GM19023 (cell line): Measurements from ENCODE around the gene TMEM145.
A peak's percentile ranks its signal among the peaks of the same experiment; 100 is the strongest.

Source experiments
- ATAC-seq: cut with Tn5 transposase; IDR thresholded peaks from one replicate; pipeline ENCODE4 v1.9.1; 2021; ENCODE audit warnings: mild to moderate bottlenecking, moderate library complexity; ENCODE audit not compliant: unreplicated experiment

The TMEM145 gene

DNA sequence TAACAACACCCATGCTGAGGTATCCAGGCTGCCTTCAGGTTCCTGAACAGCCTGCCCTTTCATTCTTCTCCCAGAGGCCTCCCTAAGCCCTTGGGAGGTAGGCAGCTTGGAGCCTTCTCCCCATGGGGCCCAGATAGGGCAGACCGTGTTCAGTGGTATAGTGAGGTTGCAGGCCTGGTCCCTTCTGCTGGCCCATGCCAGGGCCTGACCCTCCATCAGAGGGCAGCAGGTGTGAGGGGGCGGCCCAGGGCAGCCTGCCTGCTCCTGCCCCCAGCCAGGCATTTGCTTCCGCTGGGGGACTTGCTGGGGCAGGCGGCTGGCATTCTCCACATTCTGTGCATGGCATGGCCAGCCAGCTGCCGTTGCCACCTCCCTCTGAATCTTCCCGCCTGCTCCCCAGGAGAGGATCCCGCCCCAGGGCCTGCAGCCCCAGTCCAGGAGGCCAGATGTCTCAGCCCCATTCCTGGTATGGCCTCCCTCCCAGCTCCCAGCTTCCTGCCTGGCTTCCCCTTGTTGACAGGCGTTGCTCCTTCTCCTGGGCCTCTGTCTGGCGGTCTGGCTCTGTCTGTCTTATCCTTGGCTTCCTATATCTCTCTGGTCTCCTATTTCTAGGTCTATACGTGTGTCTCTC, 35.2 kb upstream of the TMEM145 start:
- no peak for ATAC-seq

DNA sequence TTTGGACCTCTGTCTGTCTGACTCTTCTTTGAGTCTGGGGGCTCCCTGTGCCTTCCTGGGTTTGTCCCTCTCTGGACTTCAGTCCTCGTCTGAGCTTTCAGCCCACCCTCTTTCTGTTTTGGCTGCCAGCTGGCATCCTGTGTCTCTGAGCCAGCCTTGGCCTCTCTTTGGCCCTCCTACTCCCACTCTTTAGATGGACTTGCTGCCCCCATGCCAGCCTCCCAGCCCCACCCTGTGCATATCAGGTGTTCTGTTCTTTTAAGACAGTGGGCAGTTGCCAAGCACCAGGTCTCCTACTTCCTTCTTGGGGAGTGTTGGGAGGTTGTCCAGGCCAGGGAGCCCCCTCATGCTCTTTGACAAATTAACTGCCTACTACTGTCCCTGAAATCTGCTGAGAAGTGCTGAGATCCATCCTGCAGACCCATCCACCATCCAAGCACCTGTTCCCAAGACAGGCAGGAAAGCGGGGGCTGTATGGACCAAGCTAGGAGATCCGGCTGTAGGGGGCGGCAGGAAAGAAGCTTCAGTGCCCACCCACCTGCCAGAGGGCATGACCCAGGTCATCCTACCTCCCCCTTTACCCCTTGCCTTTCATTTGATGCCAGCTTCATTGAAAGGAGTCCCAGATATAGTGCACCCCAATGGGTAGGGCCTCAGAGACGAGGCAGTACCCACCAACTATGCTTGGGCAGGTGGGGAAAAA, 34.5 kb upstream of the TMEM145 start:
- ATAC-seq: no peak

DNA sequence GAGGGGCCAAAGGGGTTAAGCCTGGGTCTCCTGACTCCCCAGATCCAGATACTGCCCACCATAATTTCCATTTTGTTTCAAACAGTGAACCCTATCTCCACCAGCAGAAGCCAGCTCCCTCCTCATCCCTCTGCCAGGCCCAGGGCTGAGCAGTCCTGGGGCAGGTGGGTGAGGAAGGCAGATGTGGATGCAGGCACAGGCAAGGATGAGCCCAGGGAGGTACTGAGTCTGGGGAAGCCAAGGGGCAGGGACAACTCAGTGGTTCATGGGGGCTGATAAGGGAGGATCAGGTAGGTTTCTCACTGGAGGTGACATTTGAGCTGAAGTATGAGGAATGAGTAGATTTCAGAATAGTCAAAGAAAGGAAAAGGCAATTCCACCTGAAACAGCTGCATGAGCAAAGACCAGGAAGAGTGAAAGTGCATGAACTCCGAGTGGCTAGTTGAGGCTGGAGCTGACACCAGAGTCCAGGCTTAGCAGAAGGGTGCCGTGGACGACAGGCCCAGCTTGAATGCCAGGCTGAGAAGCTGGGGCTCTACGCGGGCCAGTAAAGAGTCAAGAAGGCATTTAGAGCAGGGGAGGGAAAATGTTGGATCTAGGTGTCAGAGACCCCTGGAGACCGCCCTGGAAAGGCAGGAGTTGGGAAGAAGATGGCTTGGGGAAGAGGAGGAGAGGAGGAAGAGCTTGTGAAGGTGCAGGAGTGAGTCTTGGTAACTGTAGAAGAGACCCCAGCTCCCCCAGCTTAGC, 33.8 kb upstream of the TMEM145 start:
- no peak for ATAC-seq

DNA sequence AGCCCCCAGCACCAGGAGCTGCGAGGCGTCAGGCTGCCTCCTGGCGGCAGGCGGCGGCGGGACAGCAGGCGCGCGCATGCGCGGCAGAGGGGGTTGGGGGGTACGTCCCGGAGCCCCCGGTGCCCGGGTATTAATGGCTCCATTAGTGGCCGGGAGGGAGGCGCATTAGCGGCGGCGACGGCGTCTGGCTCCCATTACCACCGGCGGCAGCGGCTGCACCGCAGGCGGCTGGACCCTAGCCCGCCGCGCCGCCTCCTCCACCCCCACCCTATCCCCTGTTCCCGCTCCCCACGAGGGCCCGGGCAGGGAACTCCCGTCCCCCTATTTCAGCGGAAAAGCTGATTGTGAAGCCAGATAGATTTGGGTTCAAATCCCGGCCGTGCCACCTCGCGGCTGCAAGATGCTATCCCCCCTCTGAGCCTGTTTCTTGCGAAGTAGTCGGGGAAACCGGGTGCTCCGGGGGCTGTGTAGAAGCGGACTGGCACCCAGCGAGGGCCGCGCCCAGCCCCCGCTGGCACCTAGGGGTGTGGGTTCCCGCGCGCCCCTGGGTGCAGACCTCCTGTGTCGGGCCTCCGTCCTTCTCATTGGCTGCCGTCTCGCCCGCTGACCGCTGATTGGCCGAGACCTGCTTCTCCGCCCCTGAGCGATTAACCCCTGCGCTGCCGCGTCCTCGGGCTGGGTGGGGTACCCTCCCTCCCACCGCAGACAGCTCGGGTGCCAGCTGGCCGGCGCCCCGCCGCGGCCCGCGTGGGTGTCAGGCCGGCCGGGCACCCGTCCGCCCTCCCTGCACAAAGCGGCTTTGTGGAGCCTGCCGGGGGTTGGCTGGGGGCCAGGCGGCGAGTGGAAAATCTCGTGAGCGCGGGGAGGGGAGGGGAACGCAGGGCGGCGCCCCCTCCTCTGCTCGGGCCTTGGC, 33.0 kb upstream of the TMEM145 start:
- peak; percentile 41 for ATAC-seq

DNA sequence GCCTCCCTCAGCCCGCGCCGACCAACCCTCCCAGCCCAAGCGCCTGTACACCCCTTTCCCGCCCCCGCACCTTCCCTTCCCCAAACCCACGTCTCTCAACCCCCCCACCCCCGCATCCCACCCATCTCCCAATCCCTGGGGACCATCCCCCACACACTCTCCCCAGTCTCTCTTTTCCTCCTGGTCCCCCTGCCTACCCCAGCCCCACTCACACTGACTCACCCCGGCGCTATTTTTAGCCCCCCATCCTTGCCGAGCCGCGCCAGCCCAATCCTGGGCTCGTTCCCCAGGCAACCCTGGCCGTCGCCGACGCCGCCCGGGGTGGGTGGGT, 32.3 kb upstream of the TMEM145 start:
- no peak for ATAC-seq

DNA sequence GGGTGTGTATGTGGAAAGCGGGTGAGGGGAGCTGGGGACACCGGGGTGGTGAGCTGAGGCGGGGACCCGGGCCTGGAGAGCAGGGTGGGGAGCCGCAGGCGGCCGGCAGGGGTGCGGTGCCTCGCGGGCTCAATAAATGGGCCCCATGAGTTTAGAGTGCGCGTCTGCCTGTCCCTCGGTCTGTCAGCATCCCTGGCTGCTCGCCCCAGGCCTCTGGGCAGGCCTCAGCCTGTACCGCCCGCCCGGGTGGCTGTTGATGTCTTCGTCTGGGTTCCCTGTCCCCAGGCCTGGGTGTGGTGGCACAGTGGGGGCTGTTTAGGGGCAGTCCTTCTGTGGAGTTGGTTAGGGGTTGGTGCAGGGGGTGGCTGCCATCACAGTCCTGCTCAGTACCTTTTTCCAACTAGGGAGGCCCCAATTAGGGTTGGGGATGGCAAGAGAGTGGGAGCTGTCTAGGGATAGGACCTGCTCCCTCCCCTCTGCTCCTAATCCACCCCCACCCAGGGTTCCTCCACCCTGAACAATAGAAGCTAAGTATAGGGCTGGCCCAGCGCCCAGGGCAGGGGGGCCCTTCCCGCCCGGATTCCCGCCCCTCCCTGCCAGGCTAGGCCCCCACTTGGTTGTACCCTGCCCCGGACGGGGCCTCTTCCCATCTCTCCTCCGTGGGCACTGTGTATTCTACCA, 31.8 kb upstream of the TMEM145 start:
- ATAC-seq: no peak

DNA sequence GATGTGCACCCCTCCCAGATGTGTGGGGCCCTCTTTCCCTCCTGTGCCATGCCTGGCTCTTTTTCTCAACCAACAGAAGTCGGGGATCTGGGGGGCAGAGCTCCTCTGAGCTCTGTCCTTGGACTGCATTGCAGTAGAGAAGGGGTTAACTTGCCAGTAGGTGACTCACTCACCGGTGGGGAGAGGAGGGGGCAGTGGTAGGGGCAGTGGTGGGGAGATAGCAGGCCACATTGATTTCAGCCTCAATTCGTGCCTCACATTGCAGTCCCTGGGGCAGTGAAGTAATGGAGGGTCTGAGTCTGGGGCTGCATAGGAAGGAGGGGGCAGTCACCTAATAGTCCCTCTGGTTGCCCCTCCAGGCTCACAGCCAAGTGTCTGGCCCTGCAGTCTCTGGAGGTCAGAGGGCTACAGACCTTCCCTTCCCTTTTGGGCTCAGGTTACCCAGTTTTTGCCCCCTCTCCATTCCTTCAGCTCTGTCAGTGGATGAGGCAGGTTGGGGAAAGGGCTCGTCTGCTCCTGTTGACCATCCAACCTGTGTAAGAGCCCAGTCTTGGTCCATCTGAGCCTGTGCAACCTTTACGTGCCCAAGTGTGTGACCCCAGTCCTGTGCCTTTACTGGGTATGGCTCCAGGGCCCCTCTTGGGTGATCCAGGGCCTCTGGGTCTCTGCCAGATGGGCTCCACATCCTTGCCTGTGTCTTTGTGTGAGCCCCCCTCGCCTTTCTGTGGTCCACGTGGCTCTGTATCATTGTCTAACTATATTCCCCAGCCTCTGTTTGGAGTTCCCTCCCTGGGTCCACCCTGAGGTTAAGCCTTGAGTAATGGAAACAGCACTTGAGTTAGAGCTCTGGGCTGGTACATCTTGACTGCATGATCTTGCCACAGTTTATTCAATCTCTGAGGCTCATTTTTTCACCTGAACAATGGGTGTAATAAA, 31.0 kb upstream of the TMEM145 start:
- no peak for ATAC-seq

DNA sequence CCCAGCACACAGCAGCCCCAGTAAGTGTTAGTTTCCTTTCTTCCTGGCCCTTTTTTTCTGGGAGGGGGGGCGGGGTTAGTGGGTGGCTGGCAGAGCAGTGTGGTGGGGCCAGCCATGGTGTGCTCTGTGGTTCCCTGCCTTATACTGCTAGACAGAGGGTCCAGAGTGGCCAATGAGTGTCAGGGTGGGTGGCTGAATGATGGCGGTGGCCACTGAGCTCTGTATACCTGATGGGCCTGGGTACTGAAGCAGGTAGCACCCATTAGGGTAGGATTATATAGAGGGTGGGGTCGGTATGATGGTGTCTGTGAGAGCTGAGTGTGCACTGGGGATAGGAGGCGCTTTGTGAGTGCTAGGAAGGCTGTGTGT, 30.3 kb upstream of the TMEM145 start:
- no peak for ATAC-seq

DNA sequence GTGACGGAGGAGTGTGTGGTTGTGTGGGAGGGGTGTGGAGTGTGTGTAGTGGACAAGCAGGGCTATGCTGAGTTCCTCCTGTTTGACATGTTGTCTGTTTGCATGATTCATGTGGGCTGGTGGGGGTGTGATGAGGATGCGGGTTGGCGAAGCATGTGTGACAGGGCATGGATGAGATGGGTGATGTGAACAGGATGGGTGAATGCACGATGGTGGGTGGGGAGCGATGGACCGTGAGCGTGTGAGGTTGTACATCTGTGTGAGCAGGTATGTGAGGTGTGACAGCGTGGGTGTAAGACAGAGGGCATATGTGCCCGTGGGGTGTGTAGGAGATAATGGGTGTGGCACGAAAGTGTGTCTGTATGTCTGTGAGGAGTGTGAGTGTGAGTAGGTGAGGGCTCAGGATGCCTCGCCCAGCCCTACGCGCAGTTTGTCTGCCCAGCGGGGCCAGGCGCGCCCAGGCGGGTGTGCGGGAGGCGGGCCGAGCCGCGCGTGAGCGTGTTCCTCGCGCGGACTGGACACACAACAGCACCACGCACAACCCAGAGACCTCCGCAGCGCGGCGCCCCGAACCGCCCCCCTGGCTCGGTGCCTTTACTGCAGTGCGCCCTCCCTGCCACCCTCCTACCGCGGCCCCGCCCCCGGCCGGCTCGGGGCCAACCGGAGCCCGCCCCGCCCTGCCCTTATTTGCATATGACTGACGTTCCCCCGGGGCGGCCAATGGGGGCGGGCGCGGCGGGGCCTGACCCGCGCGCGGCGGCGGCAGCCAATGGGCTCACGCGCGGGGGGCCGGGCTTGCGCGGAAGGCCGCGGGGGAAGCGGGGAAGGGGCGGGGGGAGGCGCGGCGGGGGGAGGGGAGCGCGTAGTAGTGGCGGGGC, 29.7 kb upstream of the TMEM145 start:
- ATAC-seq: peak; percentile 49

DNA sequence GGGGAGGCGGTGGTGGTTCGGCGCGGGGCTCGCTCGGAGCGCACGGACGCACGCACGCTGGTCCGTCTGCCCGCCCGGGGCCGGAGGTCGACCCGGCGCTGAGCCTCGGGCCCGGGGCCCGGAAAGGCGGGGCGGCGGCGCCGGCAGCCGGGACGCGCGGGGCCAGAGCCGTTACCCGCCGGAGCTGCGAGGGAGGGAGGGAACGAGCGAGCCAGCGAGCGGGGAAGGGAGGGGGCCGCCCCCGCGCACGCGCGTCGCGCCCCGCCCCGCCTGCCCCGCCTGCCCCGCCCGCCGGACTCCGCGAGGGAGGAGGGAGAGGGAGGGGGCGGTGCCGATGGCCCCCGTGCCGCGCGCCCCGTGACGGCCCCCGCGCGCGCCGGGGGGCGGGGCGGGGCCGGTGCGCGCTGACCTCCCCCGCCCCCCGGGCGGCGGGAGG, 29.0 kb upstream of the TMEM145 start:
- peak; percentile 24 for ATAC-seq

DNA sequence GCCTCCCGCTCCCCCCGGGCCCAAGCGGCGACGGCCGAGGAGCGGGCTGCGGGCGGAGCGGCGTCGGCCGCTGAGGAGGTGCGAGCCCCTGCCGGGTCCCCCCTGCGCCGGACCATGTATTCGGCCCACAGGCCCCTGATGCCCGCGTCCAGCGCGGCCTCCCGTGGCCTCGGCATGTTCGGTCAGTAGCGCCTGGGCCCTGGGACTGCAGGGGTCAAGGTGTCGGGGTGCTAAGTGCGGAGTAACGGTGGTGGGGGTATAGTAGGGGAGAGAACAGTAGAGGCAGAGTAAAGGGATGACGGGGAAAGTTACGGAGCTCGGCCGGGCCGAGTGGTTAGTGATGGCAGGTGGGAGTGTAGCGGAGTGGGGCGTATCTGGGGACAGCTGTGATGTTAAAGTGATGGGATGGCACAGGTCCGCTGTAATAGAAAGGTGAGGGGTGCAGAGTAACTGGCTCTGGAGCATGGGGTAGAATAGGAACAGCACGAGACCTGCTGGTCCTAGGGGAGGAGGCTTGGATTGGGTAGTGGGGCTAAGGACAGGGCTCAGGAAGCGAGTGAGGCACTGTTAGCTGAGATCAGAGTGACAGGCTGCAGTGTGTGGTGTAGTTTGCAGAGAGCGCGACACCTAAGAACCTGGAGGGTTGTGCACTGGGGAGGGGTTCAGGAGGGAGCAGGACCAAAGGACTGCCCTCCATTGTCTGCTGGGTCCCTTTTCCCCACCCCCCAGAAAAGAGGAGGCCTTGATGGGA, 28.3 kb upstream of the TMEM145 start:
- no peak for ATAC-seq

DNA sequence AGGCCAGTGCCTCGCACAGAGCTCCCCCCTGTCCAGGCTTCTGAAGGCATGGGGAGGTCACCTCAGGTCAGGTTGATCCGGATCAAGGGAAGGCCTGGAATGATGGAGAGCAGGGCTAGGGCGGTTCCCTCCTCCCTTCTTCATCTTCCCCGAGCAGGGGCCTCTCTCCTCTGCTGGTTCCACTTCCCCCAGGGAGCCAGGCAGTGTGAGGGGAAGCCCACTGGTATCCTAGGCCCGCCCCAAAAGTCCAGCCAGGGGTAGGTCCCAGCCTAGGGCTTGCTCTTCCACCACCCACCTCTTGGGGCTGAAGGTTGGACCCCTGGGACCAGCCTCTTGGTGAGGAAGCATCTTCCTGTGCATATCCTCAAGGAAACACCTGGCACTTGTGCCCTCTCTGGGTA, 27.6 kb upstream of the TMEM145 start:
- ATAC-seq: no peak

DNA sequence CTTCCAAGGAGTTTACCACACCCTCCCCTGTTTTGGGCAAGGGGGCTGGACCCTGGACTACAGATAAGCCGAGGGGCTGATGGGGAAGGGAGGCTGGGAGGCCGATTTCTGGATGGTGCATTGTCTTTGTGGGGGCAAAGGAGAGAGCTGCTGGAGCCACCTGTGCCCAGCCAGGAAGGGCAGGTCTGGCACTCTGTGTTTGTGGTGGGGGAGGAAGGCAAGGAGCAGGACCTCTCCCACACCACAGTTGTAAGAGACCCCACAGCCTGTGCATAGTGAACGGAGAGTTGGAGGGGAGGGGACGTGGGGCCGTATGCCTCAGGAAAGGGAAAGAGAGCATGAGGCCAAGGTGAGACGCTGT, 27.1 kb upstream of the TMEM145 start:
- ATAC-seq: no peak

DNA sequence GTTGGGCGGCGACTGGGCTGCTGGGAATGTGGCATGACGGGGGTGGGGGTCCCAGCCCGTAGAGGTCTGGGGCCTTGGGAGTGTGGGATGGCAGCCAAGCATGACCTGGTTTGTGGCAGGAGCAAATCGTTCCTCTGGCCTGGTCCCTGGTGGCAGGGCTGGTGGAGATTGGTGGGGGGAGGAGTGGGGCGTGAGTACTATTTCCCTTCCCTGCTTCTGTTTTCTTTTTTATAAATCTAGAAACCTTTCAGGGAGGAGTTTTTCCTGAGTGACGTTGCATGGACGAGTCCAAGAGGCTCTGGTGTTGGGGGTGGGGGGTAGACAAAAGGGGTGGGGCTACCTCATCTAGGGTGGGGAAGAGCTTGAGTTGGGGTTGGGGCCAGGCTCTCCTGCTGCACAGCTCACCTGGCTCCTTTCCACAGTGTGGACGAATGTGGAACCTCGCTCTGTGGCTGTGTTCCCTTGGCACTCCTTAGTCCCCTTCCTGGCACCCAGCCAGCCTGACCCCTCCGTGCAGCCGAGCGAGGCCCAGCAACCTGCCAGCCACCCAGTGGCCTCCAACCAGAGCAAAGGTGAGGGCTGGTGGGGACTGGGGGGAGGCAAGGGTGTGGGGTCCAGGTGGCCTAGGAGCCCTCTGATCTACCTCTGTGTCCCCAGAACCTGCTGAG, 26.6 kb upstream of the TMEM145 start:
- ATAC-seq: no peak

DNA sequence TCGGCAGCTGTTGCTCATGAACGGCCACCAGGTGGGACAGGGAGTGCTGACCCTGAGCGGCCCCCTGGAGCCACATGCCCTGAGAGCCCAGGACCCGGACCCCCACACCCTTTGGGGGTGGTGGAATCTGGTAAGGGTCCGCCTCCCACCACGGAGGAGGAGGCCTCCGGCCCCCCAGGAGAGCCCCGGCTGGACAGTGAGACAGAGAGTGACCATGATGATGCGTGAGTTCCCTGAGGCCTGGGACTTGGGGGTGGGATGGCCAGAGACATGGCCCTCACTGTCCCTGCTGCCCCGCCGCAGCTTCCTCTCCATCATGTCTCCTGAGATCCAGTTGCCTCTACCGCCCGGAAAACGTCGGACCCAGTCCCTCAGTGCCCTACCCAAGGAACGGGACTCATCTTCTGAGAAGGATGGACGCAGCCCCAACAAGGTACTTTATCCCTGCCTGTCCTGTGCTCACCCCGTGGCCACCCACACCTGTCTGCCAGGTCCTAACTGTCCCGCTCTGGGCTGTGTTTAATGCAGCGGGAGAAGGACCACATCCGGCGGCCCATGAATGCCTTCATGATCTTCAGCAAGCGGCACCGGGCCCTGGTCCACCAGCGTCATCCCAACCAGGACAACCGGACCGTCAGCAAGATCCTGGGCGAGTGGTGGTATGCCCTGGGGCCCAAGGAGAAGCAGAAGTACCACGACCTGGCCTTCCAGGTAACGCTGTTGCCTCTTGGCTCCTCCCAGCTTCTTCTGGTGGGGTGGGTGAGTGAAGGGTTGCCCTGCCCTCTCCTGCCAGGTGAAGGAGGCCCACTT, 25.9 kb upstream of the TMEM145 start:
- ATAC-seq: no peak

DNA sequence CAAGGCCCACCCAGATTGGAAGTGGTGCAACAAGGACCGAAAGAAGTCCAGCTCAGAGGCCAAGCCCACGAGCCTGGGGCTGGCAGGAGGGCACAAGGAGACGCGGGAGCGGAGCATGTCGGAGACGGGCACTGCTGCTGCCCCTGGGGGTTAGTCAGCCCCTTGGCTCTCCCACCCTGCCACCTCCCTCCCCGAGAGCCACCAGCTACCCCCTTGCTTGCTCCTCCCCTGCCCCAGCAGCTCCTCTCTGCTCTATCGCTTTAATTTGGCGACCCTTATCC, 25.3 kb upstream of the TMEM145 start:
- ATAC-seq: no peak

DNA sequence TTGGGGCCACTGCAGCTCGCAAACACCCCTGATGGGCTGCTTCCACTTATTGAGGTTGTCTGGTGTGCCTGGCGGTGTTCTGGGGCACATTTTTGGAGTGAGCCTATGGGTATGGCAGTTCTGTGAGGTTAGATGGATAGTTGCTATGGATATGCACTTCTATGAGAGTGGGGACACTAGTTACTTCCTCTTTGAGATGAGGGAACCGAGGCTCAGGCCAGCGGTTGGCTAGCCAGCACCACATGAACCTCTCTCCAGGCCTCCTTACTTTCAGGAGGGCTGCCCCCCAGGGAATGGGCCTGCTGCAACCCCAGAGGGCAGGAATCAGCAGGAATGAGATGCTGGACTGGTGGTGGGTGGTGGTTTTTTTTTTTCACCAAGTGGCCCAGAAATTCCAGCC, 24.7 kb upstream of the TMEM145 start:
- ATAC-seq: no peak
